NCI-H2081 (cell line): ENCODE measurements around the gene CNOT3.

Experiments
- DNase-seq, 2 experiments: peaks; one replicate each; lab custom pipeline; 2025; lab: John Stamatoyannopoulos, UW

CNOT3 gene

DNA sequence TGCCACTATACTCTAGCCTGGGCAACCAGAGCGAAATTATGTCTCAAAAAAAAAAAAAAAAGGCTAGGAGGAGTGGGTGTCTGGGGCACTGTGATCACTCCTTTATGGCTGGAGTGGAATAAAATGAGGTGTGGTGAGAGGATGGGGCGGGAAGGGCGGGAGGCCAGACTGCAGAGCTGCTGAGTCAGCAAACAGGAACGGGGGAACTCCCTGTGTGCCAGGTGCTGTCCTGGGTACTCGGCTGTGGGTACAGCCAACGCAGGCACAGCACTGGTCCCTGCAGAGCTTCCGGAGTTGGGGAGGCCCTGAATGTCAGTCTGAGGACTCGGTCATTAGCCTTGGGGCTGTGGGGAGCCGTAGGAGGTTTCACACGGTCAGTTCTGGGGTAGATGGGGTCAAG, 16.3 kb upstream of the CNOT3 start:
- DNase-seq = no peak

DNA sequence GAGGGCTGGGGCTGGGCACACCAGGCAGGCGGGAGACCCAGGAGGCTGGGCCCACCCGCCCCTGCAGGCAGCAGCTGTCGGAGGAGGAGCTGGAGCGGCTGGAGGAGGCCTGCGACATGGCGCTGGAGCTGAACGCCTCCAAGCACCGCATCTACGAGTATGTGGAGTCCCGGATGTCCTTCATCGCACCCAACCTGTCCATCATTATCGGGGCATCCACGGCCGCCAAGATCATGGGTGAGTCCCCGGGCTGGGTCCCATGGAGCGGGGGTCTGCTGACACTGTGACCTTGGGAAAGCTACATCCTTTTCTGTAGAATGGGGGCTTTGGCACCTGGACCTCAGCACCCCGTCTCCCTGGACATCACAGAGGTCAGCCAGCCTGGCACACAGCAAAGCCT, 13.9 kb upstream of the CNOT3 start:
- DNase-seq = no peak

DNA sequence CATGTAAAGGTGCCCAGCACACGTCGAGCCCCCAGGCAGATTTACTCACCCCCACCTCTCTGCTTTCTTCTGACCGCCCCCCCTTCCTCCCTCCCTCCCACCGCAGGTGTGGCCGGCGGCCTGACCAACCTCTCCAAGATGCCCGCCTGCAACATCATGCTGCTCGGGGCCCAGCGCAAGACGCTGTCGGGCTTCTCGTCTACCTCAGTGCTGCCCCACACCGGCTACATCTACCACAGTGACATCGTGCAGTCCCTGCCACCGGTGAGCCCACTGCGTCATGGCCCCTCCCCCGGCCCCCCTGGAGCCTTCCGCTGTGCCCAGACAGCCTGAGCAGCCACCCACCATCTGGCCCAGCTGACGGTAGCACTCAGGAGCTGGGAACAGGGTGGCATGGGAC, 13.2 kb upstream of the CNOT3 start:
- DNase-seq = no peak

DNA sequence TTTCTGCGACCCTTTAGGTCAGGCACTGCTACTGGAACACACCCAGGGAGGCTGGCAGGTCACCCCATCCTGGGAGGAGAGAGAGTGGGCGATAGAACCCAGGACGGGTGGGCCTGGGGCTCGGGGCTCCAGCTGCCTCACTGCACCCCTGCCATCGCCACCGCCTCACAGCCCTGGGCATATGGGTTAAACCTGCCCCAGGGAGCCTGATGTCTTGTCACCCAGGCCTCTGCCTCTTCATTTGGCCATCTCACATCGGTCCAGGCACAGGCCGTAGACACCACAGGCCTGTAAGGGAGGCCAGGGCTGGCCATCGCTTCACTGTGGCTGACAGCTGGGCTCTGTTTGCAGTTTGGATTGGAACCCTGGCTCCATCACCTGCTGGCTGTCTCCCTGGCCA, 11.8 kb upstream of the CNOT3 start:
- no peak for DNase-seq

DNA sequence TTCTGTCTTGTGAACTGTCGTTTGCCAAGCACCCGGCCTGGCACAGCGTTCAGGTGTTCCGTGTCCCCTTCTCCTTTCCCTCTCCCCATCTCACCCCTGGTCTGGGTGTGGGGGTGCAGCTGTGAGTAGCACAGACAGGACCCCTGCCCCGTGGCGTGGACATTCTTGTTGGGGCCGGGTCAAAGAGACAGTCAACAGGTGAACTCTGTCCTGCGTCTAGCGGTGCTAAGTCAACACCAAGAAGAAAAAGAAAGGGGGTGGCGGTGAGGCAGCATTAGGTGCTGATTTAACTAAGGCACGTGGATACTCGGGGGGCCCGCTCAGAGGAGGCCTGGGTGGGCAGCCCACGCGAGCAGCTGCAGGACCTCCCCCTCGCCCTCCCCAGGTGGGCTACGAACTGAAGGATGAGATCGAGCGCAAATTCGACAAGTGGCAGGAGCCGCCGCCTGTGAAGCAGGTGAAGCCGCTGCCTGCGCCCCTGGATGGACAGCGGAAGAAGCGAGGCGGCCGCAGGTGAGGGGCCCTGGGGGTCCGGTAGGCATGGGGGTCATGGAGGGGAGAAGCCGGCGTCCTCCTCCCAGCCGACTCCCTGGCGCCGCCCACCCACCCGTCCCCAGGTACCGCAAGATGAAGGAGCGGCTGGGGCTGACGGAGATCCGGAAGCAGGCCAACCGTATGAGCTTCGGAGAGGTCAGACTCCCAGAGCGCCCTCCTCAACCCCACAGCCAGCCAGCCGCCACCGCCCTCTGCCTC, 9.7 kb upstream of the CNOT3 start:
- DNase-seq = no peak

DNA sequence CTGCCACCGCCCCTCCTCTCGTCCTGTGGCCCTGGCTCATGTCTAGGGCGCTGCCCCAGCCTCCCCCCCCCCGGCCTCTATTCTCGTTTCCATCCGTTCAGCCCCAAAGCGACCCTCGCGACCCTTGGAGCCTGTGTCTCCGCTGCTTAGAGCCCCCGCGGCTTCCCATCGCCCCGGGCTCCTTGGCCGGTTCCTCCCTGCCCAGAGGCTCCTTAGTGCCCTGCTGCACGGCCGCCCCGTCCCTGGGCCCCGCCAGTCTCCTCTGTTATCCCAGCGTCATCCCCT, 9.2 kb upstream of the CNOT3 start:
- no peak for DNase-seq

DNA sequence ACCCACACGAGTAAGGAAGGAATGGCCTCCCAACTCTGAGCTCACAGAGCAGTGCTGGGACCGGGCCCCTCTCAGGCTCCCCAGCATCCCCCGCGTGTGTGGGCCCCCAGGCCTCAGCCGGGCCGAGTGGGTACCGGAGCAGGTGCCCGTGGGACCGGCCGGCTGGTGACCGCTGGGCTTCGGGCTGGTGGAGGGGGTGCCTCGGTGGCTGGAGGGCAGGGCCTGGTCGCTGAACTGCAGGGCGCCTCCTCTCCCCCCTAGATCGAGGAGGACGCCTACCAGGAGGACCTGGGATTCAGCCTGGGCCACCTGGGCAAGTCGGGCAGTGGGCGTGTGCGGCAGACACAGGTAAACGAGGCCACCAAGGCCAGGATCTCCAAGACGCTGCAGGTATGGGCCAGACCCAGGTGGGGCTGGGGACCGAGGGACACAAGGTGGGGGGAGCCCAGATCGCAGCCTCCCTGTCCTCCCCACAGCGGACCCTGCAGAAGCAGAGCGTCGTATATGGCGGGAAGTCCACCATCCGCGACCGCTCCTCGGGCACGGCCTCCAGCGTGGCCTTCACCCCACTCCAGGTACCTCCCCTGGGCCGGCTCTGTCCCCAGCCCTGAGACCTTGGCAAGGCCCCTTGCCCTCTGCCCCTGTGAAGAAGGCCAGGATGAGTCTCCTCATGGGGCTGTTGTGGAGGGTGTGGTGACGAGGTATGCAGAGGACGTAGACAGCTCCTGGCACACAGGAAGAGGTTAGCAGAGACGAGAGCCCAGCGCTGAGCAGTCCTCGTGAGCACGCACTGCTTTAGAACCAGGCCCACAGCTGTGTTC, 8.6 kb upstream of the CNOT3 start:
- DNase-seq = no peak

DNA sequence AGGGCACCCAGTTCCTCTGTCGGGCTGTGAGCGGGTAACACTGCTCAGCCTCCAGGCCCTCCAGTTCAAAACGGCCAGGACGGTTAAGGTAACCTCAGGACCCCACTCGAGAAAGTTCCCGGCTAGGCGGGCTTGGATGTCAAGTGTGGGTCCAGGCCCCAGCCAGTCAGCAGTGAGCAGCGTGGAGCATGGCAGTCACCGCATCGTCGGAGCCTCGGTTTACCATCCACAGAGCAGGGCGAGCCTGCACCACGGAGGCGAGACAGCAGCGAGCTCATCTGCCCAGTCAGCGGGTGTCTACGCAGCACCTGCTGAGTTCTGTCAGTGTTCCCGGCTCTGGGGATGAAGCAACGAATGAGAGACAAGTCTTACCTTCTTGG, 8.0 kb upstream of the CNOT3 start:
- DNase-seq = no peak

DNA sequence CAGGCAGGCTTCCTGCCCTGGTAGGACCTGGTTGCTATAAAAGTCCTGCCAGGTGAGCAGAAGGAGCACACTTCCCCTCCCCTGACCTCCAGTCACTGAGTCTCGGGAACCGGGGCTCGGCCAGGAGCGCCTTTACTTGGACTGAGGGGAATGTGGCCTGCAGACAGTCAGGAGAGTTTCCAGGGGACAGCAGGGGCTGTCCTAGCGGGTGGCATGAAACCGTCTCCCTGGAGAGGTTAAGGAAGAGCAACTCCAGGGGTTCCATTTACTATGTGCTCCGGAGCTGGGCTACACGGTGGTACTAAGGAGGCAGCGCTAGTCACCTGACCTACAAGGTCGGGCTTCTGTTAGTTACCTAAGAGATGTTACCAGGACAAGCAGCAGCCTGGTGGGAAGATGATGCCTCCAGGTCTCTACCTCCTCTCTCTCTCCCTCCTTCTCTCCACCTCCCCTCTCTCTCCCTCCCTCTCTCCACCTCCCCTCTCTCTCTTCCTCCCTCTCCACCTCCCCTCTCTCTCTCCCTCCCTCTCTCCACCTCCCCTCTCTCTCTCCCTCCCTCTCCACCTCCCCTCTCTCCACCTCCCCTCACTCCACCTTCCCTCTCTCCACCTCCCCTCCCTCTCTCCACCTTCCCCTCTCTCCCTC, 4.1 kb upstream of the CNOT3 start:
- peak; percentile 54 to 74 for DNase-seq

DNA sequence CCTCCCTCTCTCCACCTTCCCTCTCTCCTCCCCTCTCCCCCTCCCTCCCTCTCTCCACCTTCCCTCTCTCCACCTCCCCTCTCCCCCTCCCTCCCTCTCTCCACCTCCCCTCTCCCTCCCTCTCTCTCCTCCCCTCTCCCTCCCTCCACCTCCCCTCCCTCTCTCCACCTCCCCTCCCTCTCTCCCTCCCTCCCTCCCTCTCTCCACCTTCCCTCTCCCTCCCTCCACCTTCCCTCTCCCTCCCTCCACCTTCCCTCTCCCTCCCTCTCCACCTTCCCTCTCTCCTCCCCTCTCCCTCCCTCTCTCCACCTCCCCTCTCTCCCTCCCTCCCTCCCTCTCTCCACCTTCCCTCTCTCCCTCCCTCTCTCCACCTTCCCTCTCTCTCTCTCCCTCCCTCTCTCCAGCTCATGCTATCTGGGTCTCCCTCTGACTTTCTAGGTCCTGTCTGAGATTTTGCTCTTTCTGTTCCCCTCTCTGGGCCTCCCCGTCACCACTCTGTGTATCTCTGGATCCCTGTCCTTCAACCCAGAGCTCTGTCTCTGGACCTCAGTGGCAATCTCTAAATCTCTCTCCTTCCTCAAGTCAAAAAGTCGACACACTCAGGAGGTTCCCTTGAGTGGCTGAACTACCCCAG, 3.5 kb upstream of the CNOT3 start:
- no peak for DNase-seq

DNA sequence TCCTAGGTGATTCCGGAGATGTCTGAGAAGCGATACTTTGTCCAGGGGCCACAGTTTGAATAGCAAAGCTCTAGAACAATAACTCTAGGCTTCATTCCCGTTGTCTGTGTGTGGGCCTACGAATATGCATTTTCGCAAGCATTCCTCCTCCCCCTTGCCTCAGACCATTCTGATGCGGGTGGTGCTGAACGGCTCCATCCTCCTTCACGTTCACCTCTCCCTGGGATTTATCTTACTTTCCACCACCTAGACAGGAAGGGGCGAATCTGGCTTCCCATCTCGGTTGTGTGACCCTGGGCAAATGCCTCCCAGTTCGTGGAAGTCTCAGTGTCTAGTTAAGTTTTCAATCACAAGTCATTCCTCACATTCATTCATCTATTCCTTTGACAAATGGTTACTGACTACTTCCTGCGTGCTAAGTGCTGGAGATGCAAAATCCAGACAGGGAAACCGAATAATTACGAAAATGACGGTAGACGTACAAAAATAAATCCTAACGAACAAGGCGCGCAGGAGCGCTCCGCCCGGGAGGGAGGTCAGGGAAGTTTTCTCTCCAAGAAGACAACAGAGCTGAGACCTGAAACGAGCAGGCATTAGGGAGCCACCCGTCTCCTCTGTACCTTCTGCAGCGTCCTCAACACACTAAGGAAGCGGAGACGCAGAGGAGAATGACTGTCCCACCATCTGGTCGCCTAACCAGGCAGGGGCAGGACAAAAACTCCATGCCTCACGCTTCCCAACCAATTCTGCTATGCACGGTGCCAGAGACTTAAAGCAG, 1.3 kb upstream of the CNOT3 start:
- DNase-seq = peak in 1 of 2 experiments; percentile 13

DNA sequence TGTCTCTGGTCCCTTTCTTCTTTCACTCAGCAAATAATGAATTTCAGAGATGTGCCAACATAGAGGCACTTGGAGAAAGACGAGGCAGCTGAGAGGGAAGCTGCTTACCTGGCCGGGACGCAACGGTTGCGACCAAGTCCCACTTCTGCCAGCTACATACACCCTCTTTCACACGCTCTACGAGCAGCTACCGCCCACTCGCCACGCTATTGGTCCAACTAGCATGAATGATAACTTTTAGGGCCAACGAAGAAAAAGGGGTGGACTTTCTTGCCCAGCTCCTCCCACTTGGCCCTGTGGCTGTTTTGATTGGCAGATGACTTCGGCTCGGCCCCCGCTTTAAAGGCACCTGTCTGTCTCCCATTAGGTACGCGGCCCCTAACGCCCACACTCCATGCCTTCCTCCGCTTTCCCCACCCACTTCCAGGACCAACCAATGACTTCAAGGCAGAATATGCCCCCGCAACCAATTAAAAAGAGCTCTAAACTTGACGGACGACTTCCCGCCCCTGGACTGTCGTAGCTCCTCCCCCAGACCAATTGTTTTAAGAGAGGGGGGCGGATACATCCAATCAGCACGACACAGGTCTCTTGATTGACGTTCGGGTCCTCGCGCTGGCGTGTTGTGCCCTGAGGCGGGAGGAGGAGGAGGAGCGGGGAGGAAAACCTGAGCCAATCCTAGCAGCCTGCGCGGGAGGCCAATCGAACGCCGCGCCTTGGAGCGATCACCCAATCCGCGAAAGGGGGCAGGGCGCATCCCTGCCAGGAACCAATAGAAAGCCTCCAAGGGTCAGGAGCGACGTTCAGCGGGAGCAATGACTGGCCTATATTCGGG, 481 bp upstream of the CNOT3 start:
- peak; percentile 100 for DNase-seq

DNA sequence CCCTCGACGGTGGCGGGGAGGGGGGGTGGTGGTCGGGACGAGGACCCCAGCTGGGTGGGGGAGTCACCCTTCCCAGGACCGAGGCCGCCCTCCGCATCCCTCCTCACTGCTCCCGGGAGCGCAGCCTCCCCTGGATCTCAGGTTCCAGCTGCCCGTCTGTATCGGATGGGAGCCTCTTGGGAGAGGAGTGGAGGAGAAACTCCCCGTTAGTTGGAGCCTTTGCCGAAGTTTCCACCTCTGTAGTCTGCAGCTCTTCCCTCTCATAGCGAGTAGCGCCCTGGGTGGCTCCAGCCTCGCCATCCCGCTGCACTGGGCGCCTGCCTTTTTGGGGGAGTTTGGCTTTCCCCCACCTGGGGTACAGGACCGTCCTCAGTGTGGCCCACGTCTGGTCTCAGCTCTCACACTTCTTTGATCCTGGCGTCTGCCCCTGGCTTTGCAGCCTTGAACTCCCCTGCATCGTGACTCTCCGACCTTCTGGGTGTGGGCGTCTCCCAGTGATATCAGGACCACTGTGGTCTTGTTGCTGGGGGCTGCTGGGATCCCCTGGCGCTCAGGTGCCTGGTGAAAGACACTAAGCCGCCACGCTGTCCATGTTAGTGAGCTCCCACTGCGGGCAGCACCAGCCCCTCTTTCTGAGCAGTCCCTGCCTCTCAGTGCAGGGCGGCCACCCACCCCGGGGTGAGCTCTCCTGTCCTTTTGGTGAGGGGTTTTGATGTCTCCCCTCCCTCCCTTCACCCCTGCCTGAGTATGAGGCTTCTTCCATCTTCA, 1.1 kb downstream of the CNOT3 start:
- no peak for DNase-seq

DNA sequence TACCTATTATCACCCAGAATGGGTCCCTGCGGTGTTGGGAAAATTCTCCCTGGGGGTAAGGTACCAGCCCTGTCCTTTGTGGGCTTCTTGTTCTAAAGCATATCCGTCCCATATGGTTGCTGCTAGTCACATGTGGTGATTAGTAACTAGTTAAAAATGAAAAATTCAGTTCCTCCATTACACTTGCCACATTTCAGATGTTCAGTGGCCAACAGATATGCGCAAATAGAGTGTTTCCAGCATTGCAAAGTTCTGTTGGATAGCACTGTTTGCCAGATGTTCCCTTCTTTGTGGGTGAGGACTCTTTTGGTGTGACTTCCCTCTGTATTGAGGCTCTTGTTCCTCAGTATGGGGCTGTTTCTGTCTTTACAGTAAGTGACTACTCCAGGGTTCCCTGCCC, 3.8 kb downstream of the CNOT3 start:
- no peak for DNase-seq

DNA sequence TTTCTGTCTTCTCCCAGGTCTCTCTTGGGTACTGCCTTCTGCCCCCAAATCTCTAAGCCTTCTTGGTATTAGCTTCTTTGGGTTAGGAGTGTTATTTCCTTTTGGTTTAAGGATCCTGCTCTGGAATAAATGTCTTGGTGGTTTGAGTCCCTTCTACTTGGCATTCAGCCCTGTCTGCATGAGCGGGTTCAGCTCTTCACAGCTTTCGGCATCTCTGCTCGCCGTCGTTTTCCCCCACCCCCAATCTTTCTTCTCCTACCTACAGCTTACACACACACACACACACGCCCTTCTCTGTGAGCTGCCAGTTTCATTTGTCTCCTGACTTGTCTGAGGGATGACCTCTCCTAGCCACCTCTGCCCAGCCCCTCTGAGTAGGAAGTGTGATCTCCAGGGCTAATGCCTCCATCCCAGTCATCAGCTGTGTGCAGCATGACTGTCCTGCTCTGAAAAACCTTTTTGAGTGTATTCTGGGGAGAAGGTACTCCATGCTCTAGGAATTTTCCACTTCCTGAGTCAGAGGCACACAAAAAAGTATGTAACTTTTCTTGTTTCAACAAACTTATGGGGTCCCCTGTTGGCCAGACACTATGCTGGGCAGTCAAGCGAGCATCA, 4.7 kb downstream of the CNOT3 start:
- DNase-seq = no peak

DNA sequence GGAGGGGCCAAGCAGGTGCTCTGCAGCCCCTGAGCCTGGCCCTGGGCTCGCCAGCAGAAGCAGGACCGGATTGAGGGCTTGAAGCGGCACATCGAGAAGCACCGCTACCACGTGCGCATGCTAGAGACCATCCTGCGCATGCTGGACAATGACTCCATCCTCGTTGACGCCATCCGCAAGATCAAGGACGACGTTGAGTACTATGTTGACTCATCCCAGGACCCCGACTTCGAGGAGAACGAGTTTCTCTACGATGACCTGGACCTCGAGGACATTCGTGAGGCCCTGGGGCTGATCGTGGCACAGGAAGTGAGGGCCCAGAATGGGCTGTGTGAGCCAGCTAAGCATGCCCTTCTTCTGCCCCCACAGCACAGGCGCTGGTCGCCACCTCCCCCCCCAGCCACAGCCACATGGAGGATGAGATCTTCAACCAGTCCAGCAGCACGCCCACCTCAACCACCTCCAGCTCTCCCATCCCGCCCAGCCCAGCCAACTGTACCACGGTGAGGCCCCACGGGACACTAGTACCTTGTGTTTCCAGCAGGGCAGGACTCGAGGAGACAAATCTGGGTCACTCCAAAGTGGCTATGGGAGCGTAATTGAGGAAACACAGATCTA, 8.1 kb downstream of the CNOT3 start:
- no peak for DNase-seq

DNA sequence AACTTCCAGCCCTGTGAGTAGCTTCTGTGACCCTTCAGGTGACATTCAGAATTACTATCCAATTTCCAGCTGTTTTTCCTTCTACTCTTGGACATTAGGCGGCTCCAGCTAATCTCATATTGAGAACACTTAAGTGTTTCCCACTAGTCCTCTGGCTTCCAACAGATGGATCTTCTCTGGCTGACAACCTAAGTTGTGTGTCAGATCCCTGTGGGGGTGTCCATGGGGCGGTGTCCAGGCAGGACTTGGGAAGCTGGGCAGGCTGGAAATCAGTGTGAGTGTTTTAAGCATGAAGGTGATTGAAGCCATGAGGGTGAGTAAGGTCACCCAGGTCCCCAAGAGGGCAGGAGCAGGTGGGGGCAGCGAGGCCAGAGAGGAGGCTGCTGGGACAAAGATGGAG, 10.1 kb downstream of the CNOT3 start:
- DNase-seq = no peak

DNA sequence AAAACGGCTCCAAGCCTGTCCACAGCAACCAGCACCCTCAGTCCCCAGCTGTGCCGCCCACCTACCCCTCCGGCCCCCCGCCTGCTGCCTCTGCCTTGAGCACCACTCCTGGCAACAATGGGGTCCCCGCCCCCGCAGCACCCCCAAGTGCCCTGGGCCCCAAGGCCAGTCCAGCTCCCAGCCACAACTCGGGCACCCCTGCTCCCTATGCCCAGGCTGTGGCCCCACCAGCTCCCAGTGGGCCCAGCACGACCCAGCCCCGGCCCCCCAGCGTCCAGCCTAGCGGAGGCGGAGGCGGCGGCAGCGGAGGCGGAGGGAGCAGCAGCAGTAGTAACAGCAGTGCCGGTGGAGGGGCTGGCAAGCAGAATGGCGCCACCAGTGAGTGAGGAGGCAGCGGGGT, 10.6 kb downstream of the CNOT3 start:
- DNase-seq = no peak

DNA sequence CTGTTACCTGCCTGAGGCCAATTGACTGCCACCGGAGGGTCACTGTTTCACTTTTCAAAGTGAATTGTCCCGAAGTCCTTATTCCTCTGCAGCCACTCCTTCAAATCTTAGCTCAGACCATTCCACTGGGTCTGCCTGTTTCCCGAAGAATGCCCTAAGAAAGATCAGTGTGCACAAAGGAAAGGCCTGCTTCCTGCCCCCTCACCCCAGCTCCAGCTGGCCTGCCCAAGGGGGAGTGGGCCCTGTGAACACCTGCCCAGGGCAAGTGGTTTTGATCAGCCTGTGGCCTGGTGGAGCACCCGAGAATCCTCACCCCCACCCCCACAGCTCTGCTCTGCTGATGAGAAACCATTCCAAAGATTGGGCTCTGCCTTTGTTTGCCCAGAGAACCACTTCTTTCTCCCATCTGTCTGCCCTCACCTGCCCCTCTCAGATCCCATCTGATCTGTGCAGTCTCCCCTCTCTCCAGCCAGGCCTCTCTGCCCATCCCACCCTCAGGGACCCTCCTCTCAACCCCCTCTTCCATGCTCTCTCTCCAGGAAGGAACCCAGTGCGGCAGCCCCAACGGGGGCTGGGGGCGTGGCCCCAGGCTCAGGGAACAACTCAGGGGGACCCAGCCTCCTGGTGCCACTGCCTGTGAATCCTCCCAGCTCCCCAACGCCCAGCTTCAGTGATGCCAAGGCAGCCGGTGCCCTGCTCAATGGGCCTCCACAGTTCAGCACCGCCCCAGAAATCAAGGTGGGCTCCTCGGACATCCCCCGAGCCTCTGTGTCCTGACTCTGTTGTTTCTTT, 11.7 kb downstream of the CNOT3 start:
- no peak for DNase-seq
